HG03378 (cell line): ENCODE measurements around the gene OGFOD3.
"Not testable (repeated sequence)": the region's sequence is repeated elsewhere in the genome, so short reads cannot be mapped to it uniquely, and the experiment has no call there.

Experiments used
- ATAC-seq: cut with Tn5 transposase; IDR thresholded peaks from one replicate; pipeline ENCODE4 v1.9.1; 2021; ENCODE audit warnings: mild to moderate bottlenecking, moderate library complexity; ENCODE audit not compliant: unreplicated experiment

The OGFOD3 gene

GRCh38 chr17:82377294-82377693 is 41.1 kb downstream of the OGFOD3 start:
- ATAC-seq, result not testable (repeated sequence)

- ATAC-seq, result no peak
Measured at GRCh38 chr17:82376042-82376730, 42.2 kb downstream of the OGFOD3 start.

DNA sequence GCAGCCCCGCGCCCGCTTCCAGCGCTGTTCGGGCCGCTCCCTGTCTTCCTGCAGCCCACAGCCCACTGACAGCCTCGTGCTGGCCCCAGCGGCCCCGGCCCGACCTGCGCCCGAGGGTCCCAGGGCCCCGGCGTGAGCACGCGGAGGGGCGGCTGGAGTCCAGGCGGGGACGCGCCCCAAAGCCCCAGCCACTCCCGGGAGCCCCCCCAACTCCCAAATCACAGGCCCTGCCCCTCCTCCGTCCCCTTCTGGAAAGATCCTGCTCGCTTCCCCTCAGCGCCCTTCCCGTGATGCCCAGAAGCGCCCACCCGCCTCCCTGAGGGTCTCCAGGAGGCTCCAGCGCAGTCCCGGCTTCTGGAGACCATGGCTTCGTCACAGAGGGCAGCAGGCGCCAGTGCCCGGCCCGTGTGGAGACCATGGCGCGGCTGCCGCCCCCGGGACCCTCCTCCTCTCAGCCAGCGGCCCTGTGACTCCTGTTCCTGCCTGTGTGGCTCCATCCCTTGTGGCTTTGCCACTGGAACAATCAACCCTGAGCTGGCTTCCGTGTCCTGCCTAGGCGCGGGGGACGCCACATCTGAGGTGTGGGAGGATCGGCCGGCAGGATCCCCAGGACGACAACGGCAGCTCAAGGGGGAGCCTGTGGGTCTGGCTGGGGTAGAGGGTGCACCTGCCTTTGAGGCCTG is 42.9 kb downstream of the OGFOD3 start:
- ATAC-seq, result no peak

- no peak for ATAC-seq
Measured at GRCh38 chr17:82374626-82375331, 43.6 kb downstream of the OGFOD3 start.

- ATAC-seq, result no peak
Measured at GRCh38 chr17:82373731-82374625, 44.4 kb downstream of the OGFOD3 start.

- not testable (repeated sequence) for ATAC-seq
Measured at GRCh38 chr17:82373072-82373452, 45.3 kb downstream of the OGFOD3 start.

- no peak for ATAC-seq
Measured at GRCh38 chr17:82372249-82373071, 45.9 kb downstream of the OGFOD3 start.

DNA sequence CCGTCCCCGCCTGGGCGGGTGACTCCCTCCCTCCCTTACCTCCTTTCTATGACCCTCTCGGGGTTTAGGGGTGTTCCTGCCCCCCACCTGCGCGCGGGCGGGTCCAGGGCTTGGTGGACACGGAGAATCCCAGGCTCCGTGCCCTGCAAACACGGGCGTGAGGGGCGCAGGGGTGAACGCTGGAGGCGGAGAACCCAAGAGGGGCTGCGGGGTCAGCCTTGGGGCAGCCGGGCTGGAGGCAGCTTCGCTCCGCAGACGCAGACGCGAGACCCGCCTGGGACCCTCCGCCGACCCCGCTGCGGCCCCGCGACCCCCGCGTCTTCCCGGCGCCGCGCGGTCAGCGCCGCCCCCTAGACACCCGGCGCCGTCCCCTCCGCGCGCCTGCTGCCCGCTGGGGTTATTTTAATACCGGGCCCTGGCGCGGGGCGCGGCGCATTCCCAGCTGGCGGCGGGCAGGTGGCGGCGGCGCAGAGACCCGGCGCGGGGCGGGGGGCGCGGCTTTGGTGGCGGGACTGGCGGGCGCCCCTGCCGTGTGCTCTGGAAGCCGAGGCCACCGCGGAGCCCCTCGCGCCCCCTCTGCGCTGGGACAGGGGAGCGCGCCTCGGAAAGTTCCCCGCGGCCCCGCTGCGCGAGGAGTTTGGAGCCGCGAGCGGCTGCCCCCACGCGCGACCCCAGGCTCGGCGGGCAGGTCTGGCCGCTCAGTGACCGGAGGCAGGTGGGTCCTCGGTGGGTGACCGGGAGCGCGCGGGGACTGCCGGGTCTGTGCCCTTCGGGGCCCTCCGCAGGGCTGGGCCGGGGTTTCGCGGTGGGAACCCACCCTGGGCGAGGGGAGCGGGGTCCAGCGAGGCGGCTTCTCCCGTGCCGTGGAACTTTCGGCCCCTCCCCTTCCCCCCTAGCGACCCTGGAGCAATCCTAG is 46.8 kb downstream of the OGFOD3 start, which contains the start of gene UTS2R:
TSS of gene UTS2R (plus strand) at position 433 of the 916 bp plus-strand sequence. CDS start 2,560 bp downstream, outside the sequence.
- no peak for ATAC-seq

DNA sequence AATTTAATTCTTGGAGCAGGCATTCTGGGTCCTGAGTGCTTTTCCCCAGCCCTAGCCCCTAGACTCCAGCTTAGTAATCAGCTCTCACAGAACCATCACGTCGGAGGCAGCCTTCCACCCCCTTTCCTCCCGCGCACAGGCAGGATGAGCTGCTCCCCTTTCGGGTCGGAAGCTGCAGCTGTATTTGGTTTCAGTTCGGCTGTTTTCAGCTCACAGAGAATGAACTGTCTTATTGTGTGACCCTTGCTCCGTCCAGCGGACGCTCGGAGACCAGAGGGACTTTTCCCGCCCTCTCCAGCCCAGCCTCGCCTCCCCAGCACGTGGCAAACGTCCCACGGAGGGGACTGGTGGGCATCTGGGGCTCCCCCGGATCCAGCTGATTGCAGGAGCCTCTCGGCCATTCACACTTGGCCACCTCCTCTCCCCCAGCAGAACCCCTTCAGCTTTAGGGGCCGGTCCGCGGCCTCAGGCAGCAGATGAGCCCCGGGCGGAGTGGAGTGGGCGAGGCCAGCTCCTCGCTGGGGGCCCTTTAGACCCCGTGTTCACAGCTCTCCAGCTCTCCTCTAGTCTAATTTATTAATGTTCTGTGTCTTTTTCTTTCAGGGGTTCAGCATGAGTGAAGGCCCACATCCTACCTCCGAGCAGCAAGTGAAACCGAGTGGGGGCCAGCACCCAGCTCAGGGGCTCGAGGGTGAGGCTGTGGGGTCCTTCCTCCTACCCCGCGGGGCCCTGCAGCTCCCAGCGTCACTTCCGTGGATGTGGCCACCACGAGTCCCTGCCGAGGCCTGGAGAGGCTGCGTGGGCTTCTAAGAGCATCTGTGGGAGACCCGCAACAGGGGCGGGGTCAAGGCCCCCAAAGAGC is 47.7 kb downstream of the OGFOD3 start:
- no peak for ATAC-seq

DNA sequence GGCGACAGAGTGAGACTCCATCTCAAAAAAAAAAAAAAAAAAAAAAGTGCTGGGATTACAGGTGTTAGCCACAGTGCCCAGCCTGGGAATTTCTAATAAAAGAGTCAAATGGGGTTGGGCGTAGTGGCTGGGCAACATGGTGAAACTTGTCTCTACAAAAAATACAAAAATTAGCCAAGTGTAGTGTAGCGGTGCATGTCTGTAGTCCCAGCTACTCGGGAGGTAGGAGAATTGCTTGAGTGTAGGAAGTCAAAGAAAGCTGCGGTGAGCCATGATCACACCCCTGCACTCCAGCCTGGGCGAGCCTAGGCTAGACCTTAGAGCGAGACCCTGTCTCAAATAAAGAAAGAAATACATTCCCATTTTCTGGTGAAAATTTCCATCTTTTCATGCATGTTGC is 49.2 kb downstream of the OGFOD3 start:
- no peak for ATAC-seq

DNA sequence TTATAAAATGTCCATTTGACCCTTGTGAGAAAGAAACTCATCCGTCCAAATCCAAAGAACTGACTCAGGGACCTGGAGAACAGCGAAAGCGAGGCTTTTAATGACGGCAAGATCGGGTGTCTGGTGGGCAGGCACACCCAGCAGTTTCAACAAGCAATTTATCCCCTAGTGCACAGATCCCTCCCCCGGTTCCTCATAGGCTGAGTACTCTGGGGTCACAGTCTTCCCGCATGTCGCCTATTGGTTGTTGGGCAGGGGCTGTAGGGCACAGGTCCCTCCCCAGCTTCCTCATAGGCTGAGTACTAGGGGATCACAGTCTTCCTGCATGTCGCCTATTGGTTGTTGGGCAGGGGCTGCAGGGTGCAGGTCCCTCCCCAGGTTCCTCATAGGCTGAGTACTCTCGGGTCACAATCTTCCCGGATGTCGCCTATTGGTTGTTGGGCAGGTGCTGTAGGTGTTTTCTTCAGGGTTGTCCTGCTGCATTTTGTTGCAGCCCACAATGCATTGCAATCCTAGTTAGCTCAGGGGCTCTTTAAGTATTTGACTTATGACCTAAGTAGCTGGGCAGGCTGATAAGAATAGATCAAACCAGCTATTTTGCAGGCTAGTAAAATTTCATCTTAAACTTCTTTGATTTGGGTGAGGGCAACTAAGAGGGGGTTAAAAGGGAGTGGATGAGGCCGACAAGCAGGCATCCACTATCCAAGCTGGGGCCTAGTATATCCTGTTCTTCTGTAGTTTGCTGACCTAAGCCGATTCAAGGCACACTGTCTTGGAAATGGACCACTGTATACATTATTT is 50.5 kb downstream of the OGFOD3 start:
- no peak for ATAC-seq

DNA sequence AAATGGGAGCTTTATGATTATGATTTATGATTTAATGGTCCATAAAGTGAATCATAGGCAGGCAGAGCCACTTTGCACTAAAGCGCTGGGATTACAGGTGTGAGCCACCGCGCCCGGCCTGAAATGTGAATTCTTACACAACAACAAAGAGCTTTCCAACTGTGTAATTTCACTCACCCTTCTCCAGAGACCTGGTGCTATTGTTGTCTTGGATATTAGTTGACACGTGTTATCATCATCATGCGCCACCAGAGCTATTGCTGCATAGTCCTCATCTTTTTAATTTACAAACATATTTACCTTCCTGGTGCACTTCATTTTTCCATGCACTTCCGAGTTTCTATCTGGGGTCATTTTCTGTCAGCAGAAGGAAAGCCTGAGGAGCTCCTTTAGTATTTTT is 51.6 kb downstream of the OGFOD3 start:
- no peak for ATAC-seq

DNA sequence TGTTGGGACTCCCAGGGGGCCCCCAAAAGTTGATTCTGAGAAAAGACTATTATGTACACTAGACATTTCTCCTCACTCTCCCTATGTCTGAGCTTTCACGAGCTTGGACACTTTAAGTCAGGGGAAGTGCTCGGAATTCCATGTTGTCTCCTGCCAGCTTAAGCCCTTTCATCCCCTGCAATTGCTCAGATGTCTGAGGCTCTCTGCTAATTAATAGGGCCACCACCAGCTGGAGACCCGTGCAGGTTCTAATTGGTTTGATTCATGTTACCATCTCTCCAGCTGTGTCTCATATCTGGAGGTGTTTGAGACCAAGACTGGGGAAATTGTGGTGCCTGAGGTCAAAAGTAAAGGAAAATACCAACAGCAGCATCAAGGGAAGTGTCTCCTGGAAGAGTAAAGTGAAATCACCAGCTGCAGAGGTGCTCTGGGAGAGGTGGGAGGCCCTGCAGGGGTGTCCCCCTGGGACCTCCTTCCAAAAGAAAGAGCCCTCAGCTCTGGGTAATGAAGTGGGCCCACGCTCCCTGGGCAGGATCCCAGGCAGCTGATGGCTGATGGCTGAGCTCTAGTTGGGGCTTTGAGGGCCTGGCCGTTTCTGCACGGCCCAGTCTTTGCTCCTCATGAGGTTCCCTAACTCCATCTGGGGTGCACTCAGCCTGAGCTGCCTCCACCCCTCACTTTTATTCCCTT is 52.6 kb downstream of the OGFOD3 start:
- ATAC-seq, result no peak

GRCh38 chr17:82361885-82362633 is 56.3 kb downstream of the OGFOD3 start:
- no peak for ATAC-seq

DNA sequence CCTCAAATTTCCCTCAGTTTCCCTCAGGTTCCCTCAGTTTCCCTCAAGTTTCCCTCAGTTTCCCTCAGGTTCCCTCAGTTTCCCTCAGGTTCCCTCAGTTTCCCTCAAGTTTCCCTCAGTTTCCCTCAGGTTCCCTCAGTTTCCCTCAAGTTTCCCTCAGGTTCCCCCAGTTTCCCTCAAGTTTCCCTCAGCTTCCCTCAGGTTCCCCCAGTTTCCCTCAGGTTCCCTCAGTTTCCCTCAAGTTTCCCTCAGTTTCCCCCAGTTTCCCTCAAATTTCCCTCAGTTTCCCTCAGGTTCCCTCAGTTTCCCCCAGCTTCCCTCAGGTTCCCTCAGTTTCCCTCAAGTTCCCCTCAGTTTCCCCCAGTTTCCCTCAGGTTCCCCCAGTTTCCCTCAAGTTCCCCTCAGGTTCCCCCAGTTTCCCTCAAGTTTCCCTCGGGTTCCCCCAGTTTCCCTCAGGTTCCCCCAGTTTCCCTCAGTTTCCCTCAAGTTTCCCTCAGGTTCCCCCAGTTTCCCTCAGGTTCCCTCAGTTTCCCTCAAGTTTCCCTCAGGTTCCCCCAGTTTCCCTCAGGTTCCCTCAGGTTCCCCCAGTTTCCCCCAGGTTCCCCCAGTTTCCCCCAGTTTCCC is 58.8 kb downstream of the OGFOD3 start:
- not testable (repeated sequence) for ATAC-seq
